ENCODE results near the gene KAT6B. TPM values are rescaled to one million over a fixed set of nuclear protein-coding genes. Genes with fewer than 3 reads are reported as not detected.

KAT6B gene
- total RNA-seq, 2 donors from 2014 or later: 25.3 to 39.1 TPM

DNA sequence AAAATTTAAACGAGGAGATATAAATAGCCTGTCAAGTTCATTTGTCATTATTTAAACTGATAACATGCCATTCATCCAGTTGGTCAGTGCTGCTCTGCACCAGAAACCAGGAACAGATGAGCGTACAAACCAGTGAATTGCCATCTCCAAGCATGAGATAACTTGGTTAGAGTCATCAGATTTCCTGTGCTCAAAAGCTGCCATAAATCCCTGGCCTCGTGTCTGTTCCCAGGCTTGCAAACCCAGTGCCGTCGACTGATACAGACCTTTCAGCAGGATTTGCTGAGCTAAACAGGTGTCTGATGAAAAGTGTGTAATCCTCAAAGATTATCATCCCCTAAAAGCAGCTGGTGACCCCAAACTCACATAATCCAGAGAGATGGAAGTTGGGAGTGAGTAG is 189.0 kb downstream of the KAT6B start:
- 88 to 93% methylated on average over 3 to 5 of the region's 5 CpGs for WGBS, 2 experiments (ENCODE audit: insufficient coverage in 1 of 2, insufficient read length in 1 of 2)

DNA sequence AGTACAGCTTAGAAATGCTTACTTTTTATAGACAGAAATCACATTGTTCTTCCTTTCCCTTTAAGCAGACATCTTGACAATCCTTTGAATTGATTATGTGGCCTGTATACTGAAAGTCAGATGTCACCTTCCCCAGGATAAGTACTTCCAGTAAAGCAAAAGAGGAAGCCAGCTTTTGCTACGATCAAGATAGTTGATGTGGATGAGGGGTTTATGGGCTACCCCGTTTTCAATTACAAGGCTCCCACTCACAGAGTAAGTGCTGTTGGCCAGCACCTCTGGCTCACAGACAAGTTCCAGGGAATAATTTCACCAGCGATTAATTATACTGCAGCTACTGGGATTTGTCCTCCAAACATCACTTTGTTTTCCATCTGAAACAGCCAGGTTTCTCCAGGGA is 189.9 kb downstream of the KAT6B start:
- Mint-ChIP-seq H3K27ac (no peak overlapping the region), H3K27me3 (ENCODE audit: insufficient read depth) (no peaks in the 10 kb centered on the region), H3K36me3 (ENCODE audit: low read depth) (peaks cover 8% of the 10 kb centered on the region), H3K4me1 (peaks cover 48% of the 10 kb centered on the region), H3K4me3 (no peak overlapping the region), H3K9me3 (no peaks in the 10 kb centered on the region)
- no peaks in the 10 kb centered on the region for H3K36me3 ChIP-seq (ENCODE audit: control insufficient read depth, insufficient read depth, low read length)
- H3K27me3 ChIP-seq (ENCODE audit: control insufficient read depth, insufficient read depth, low read length, poor library complexity, severe bottlenecking): no peaks in the 10 kb centered on the region
- no peak for DNase-seq
- H3K9me3 ChIP-seq (ENCODE audit: control insufficient read depth, low read length): no peaks in the 10 kb centered on the region
- no peak overlapping the region for H3K27ac ChIP-seq (ENCODE audit: low read depth, low read length)
- 80 to 85% methylated on average over 1 to 3 of the region's 3 CpGs for WGBS, 2 experiments (ENCODE audit: insufficient coverage in 1 of 2, insufficient read length in 1 of 2)
- H3K4me1 ChIP-seq (ENCODE audit: control insufficient read depth, insufficient read depth, low read length): peaks cover 38% of the 10 kb centered on the region
- no peak overlapping the region for H3K9ac ChIP-seq (ENCODE audit: extremely low read depth, low read length, poor library complexity, severe bottlenecking)
- TF ChIP-seq, protein P1, sequence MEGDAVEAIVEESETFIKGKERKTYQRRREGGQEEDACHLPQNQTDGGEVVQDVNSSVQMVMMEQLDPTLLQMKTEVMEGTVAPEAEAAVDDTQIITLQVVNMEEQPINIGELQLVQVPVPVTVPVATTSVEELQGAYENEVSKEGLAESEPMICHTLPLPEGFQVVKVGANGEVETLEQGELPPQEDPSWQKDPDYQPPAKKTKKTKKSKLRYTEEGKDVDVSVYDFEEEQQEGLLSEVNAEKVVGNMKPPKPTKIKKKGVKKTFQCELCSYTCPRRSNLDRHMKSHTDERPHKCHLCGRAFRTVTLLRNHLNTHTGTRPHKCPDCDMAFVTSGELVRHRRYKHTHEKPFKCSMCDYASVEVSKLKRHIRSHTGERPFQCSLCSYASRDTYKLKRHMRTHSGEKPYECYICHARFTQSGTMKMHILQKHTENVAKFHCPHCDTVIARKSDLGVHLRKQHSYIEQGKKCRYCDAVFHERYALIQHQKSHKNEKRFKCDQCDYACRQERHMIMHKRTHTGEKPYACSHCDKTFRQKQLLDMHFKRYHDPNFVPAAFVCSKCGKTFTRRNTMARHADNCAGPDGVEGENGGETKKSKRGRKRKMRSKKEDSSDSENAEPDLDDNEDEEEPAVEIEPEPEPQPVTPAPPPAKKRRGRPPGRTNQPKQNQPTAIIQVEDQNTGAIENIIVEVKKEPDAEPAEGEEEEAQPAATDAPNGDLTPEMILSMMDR (conservative IDR thresholded peaks at IDR 0.05): no peak
- H3K4me3 ChIP-seq (ENCODE audit: low read length): no peak overlapping the region

More for the DNA sequence above, 189.0 kb downstream of the KAT6B start:
- Histone ChIP-seq H3K4me1 (ENCODE audit: control insufficient read depth, insufficient read depth, low read length) (peaks cover 30% of the 10 kb centered on the region), H3K9me3 (ENCODE audit: control insufficient read depth, low read length) (no peaks in the 10 kb centered on the region), H3K27ac (ENCODE audit: low read depth, low read length) (no peak overlapping the region), H3K27me3 (ENCODE audit: control insufficient read depth, insufficient read depth, low read length, poor library complexity, severe bottlenecking) (no peaks in the 10 kb centered on the region), H3K9ac (ENCODE audit: extremely low read depth, low read length, poor library complexity, severe bottlenecking) (no peak overlapping the region), H3K36me3 (ENCODE audit: control insufficient read depth, insufficient read depth, low read length) (no peaks in the 10 kb centered on the region), H3K4me3 (ENCODE audit: low read length) (no peak overlapping the region)
- Mint-ChIP-seq H3K27me3 (ENCODE audit: insufficient read depth) (no peaks in the 10 kb centered on the region), H3K27ac (no peak overlapping the region), H3K9me3 (no peaks in the 10 kb centered on the region), H3K4me3 (no peak overlapping the region), H3K4me1 (peaks cover 40% of the 10 kb centered on the region), H3K36me3 (ENCODE audit: low read depth) (peaks cover 8% of the 10 kb centered on the region)
- no peak for DNase-seq
- TF ChIP-seq, protein P1 (conservative IDR thresholded peaks at IDR 0.05): no peak

DNA sequence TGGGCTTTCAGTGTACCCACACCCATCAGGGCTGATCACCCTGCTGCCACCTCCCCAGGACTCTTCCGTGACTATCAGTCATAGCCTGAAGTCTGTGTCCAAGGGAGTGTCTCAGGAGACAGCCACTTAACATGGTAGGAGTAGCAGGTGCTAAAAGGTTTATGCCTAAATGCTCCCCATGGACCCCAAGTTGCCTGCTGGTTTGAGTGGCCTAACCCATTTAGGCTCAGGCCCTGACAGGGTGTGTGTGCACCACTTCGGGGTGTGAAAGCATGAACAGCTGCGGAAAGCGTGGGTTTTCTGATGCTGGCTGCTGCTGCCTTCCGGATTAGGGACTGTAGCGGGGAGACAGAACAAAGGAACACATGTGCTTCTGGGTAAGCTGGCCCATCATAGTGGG is 191.9 kb downstream of the KAT6B start:
- Histone ChIP-seq H3K4me3 (ENCODE audit: low read length) (no peak overlapping the region), H3K9me3 (ENCODE audit: control insufficient read depth, low read length) (no peaks in the 10 kb centered on the region), H3K27me3 (ENCODE audit: control insufficient read depth, insufficient read depth, low read length, poor library complexity, severe bottlenecking) (no peaks in the 10 kb centered on the region), H3K36me3 (ENCODE audit: control insufficient read depth, insufficient read depth, low read length) (no peaks in the 10 kb centered on the region), H3K4me1 (ENCODE audit: control insufficient read depth, insufficient read depth, low read length) (peaks cover 41% of the 10 kb centered on the region), H3K9ac (ENCODE audit: extremely low read depth, low read length, poor library complexity, severe bottlenecking) (no peak overlapping the region), H3K27ac (ENCODE audit: low read depth, low read length) (no peak overlapping the region)
- Mint-ChIP-seq H3K4me1 (peaks cover 61% of the 10 kb centered on the region), H3K27me3 (ENCODE audit: insufficient read depth) (no peaks in the 10 kb centered on the region), H3K27ac (no peak overlapping the region), H3K36me3 (ENCODE audit: low read depth) (peaks cover 6% of the 10 kb centered on the region), H3K9me3 (no peaks in the 10 kb centered on the region), H3K4me3 (no peak overlapping the region)
- TF ChIP-seq, protein P1 (conservative IDR thresholded peaks at IDR 0.05): no peak
- DNase-seq: peak; percentile 50
- WGBS, 2 experiments (ENCODE audit: insufficient coverage in 1 of 2, insufficient read length in 1 of 2): 92 to 93% methylated on average over 5 to 6 of the region's 6 CpGs

All from endodermal cell (in vitro differentiated cells).